ENCODE data around the gene GCKR.
"Not testable (repeated sequence)": the region's sequence is repeated elsewhere in the genome, so short reads cannot be mapped to it uniquely, and the experiment has no call there.

Gene GCKR

GRCh38 chr2:27552941-27553340, 56.3 kb downstream of the GCKR start:
- no peak for FAIRE-seq
- TF ChIP-seq TAF1 (IDR thresholded peaks at IDR 0.05; ENCODE audit: borderline replicate concordance, low read depth, low read length) (no peak), POLR2AphosphoS5 (IDR thresholded peaks at IDR 0.05; ENCODE audit: low read depth, low read length) (no peak), POLR2A (IDR thresholded peaks at IDR 0.05; ENCODE audit: low read depth, low read length) (no peak)
- DNase-seq (ENCODE audit: insufficient read length): no peak

- not testable (repeated sequence) for DNase-seq (ENCODE audit: insufficient read length); FAIRE-seq
These were observed 57.8 kb downstream of the GCKR start for GRCh38 chr2:27554451-27554850.

GRCh38 chr2:27559228-27559627, 62.6 kb downstream of the GCKR start:
- DNase-seq (ENCODE audit: insufficient read length) (no peak), FAIRE-seq (no peak)
- TF ChIP-seq POLR2AphosphoS5 (IDR thresholded peaks at IDR 0.05; ENCODE audit: low read depth, low read length) (no peak), POLR2A (IDR thresholded peaks at IDR 0.05; ENCODE audit: low read depth, low read length) (no peak), TAF1 (IDR thresholded peaks at IDR 0.05; ENCODE audit: borderline replicate concordance, low read depth, low read length) (no peak)

GRCh38 chr2:27561060-27561459, 64.4 kb downstream of the GCKR start:
- no peak for TF ChIP-seq TAF1 (IDR thresholded peaks at IDR 0.05; ENCODE audit: borderline replicate concordance, low read depth, low read length)
- no peak for TF ChIP-seq POLR2A (IDR thresholded peaks at IDR 0.05; ENCODE audit: low read depth, low read length)
- TF ChIP-seq POLR2AphosphoS5 (IDR thresholded peaks at IDR 0.05; ENCODE audit: low read depth, low read length): no peak
- no peak for DNase-seq (ENCODE audit: insufficient read length)
- no peak for FAIRE-seq

- DNase-seq (ENCODE audit: insufficient read length): no peak
- TF ChIP-seq POLR2AphosphoS5 (IDR thresholded peaks at IDR 0.05; ENCODE audit: low read depth, low read length) (no peak), POLR2A (IDR thresholded peaks at IDR 0.05; ENCODE audit: low read depth, low read length) (no peak), TAF1 (IDR thresholded peaks at IDR 0.05; ENCODE audit: borderline replicate concordance, low read depth, low read length) (no peak)
- FAIRE-seq: no peak
These were observed 70.0 kb downstream of the GCKR start for GRCh38 chr2:27566628-27567027.

- no peak for TF ChIP-seq POLR2A (IDR thresholded peaks at IDR 0.05; ENCODE audit: low read depth, low read length)
- no peak for TF ChIP-seq TAF1 (IDR thresholded peaks at IDR 0.05; ENCODE audit: borderline replicate concordance, low read depth, low read length)
- TF ChIP-seq POLR2AphosphoS5 (IDR thresholded peaks at IDR 0.05; ENCODE audit: low read depth, low read length): no peak
- DNase-seq (ENCODE audit: insufficient read length): no peak
- no peak for FAIRE-seq
These were observed 72.8 kb downstream of the GCKR start for GRCh38 chr2:27569398-27569797.

- TF ChIP-seq POLR2AphosphoS5 (IDR thresholded peaks at IDR 0.05; ENCODE audit: low read depth, low read length) (no peak), TAF1 (IDR thresholded peaks at IDR 0.05; ENCODE audit: borderline replicate concordance, low read depth, low read length) (no peak), POLR2A (IDR thresholded peaks at IDR 0.05; ENCODE audit: low read depth, low read length) (no peak)
- DNase-seq (ENCODE audit: insufficient read length) (no peak), FAIRE-seq (no peak)
These were observed 74.6 kb downstream of the GCKR start for GRCh38 chr2:27571197-27571596.

GRCh38 chr2:27571681-27572080, 75.0 kb downstream of the GCKR start:
- DNase-seq (ENCODE audit: insufficient read length) (no peak), FAIRE-seq (no peak)
- TF ChIP-seq TAF1 (IDR thresholded peaks at IDR 0.05; ENCODE audit: borderline replicate concordance, low read depth, low read length) (no peak), POLR2AphosphoS5 (IDR thresholded peaks at IDR 0.05; ENCODE audit: low read depth, low read length) (no peak), POLR2A (IDR thresholded peaks at IDR 0.05; ENCODE audit: low read depth, low read length) (no peak)

- TF ChIP-seq POLR2A (IDR thresholded peaks at IDR 0.05; ENCODE audit: low read depth, low read length): no peak
- no peak for TF ChIP-seq POLR2AphosphoS5 (IDR thresholded peaks at IDR 0.05; ENCODE audit: low read depth, low read length)
- TF ChIP-seq TAF1 (IDR thresholded peaks at IDR 0.05; ENCODE audit: borderline replicate concordance, low read depth, low read length): no peak
- FAIRE-seq (no peak), DNase-seq (ENCODE audit: insufficient read length) (no peak)
These were observed 75.8 kb downstream of the GCKR start for GRCh38 chr2:27572439-27572838.

- no peak for FAIRE-seq
- no peak for DNase-seq (ENCODE audit: insufficient read length)
- TF ChIP-seq TAF1 (IDR thresholded peaks at IDR 0.05; ENCODE audit: borderline replicate concordance, low read depth, low read length) (no peak), POLR2AphosphoS5 (IDR thresholded peaks at IDR 0.05; ENCODE audit: low read depth, low read length) (no peak), POLR2A (IDR thresholded peaks at IDR 0.05; ENCODE audit: low read depth, low read length) (no peak)
These were observed 76.4 kb downstream of the GCKR start for GRCh38 chr2:27572998-27573429.
